Middle frontal gyrus (tissue), 1 donor: ENCODE data around the gene AJM1.

Source experiments
- DNase-seq: peaks from one replicate; pipeline ENCODE4 v3.0.0-alpha.2; 2015; ENCODE audit warnings: low spot score; ENCODE audit errors: extremely low spot score

The AJM1 gene

GRCh38 chr9:136808075-136808805 is 34.0 kb upstream of the AJM1 start:
- no peak for DNase-seq

- DNase-seq: no peak
These were observed 33.5 kb upstream of the AJM1 start for GRCh38 chr9:136808806-136809158.

DNA sequence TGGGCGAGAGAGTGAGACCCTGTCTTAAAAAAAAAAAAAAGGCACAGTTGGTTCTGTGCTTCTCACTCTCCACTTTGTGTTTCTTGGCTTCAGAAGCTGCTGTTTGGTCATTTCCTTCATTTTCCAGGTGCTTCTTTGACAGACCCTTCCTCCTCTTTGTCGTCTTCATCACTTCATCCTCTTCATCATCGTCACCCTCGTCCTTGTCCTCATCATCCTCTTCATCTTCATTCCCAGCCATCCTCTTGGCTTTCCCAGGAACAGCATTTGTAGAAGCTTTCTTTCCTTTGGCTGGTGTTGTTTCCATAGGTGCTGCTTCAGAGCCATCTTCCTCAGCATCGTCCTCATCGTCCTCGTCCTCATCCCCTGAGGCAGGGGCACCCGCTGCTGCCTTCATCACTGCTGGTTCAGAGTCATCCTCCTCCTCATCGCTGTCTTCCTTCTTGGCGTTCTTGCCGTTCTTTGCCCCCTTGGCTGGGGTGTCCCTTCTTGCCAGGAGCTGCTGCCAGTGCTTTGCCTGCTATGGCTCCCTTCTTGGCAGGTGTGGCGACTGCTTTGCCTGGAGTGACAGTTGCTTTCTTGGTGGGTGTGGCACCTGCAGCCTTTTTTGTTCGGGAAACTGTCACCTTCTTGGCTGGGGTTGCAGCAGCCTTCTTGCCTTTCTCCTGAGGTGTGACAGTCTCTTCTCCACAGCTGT is 27.4 kb upstream of the AJM1 start:
- no peak for DNase-seq

GRCh38 chr9:136815422-136815782 is 26.9 kb upstream of the AJM1 start:
- DNase-seq: no peak

DNA sequence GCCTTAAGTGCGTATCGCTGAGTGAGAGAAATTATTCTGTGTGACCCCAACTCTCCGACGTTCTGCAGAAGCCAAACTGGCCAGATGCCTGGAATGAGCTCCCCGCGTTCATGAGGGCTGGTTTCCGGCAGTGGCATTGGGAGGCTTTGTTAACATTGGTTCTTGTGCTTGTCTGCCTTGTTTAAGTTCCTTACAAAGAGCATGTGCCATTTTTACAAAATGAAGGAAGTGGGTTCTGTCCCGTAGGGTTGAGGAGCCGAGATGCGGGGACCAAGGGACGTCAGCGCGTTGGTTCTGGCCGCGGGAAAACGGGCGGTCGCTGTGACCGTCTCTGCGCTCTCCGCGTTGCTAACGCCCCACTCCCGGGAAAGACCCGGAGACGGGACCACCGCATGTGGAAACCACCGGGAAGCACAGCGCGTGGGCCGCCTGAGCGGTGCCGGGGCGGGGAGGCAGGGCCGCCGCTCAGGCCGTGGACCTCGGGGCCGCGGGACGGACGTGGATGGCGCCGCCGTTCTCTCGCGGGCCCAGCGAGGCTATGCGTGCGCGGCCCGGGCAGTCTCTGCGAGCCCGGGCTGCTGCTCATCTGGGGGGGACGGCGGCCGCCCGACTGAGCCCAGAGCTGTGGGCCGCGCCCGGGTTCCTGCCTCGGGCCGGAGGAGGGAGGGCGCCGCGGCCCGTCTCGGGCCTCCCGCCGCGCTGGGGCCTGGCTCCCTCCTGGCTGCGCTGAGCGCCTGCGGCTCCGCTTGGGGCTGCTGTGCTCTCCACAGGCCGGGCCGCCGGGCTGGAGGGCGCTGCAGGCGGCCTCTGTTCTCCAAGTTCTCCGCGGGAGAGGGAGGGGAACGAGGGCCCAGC is 21.1 kb upstream of the AJM1 start:
- DNase-seq: no peak

DNA sequence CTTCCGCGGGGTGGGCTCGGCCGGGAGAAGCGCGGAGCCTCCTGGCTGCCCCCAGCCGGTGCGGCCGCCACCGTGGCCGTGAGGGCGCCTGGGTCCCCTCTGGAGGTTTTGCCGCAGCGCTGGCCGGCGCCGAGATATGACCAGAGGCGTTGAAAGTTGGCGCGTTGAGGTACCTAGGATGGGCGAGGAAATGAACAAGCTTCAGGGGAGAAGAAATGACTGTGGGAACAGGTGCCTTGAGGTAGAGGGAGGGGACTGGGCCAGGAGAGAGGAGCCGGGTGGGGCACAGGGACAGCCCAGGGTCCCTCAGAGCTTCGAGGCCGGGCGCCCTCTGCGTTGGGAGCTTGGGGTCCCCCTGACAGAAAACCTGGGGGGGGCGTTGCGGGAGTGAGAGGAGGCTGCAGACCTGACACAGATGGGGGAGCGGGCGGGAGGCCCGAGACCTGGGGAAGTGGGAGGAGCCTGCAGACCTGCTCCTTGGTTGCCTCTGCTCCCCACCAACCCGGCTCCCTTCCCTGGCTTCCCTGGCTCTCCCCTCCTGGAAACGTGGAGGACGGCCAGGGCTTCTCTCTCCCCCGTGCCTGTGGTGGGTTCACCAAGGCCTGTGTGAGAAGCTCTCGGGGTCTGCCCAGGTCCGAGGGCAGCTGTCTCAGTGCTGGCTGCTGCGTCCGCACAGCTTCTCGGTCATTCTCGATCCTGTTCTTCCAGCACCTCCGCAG is 20.3 kb upstream of the AJM1 start:
- DNase-seq: no peak

- no peak for DNase-seq
These were observed 18.9 kb upstream of the AJM1 start for GRCh38 chr9:136823136-136824046.

DNA sequence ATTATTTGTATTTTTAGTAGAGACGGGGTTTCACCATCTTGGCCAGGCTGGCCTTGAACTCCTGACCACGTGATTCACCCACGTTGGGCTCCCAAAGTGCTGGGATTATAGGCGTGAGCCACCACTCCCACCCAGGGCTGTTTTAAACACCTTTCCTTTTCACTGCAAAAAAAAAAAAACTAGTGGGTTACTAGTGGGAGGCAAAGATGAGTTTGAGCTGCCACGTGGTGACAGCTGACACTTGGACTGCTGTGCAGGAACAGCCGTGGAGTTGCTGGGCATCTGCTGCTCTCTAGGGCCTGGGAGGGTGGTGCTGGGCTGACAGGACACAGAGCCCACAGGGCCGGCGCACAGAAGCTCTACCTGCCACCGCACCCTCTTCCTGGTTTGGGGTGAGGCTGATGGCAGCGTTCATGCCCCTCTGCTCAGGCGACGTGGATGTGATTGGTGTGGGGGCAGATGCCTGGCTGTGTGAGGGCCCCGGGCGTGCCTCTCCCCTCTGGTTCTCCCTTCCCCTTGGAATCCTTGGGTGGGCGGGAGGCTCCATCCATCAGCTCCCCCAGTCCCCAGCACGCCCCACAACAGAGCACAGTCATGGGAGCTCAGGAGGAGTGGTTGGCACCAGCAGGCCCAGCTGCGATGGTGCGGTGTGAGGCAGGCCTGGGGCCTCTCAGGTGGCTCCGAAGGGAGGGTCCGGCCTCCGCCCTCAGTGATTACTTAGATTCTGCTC is 17.6 kb upstream of the AJM1 start:
- no peak for DNase-seq

DNA sequence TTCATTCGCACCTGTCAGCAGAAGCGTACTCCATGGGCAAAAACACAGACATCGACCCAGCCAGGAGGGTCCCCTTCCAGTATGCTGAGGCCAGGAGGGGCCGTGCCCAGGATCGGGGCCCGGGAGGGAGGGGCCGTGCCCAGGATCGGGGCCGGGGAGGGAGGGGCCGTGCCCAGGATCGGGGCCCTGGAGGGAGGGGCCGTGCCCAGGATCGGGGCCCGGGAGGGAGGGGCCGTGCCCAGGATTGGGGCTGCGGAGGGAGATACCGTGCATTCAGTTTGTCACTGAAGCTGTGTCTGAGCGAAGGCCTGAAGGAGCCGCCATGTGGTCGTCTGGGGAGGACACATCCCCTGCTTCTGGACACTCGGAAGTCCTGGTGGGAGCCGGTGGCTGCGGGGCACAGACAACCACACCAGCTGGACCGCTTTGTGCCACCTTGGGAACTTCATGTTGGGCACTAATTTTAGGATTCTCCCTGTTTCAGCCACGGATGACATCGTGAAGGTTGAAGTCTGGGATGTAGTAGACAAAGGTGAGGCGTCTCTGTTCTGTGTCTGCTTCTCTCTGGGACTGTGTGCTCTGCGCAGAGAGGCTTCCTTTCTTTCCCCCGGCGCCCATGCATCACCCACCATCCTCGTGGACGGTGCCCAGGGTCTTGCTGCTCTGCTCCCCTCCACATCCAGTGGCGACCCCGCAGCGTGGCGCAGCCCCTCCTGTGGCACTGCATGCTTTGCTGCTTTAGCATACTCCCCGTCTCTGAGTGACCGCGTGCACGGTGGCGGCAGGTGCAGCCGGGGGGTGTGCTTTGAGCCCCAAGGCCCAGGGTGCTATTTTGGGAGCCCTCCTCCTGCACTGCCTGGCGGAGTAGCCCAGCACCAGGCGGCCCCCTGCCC is 16.7 kb upstream of the AJM1 start:
- no peak for DNase-seq

- DNase-seq: no peak
These were observed 16.1 kb upstream of the AJM1 start for GRCh38 chr9:136826188-136826541.

DNA sequence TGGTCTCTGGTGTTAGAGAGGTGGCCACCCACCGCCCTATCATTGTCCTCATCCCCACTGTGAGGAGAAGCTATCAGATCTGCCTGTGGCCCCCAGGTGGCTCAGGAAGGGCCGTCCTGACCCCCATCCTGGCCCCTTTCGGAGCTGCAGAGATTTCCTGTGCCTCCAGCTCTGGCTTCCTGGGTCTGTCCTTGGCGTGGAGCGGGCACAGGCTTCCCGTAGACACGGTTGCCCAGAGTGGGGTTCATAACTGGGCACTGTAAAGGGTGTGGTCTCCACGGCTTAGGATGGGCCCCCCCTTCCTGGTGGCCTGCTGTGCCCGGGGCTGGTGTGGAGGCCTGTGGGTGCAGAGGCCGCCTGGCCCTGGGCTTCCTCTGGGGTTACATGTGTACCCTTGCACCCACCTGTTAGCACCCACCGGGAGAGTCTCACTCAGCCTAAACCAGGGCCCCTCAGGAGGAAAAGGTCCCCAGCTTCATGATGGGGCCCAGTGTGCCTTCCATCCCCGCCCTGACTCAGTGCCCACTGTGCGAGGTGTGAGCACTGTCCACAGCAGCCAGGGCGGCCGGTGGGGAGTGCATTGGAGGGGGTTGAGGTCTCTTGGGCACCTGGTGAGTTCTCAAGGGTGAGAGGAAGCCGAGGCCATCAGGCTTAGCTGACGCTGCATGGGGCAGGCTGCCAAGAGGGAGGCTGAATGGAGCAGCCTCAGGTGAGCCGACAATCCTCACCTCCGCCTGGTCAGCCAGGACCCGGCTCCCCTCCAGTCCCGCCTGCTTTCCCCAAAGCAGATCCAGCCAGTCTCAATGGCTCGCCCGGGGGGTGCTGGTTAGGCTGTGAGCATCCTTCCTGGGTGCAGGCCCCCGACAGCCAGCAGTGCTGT is 15.3 kb upstream of the AJM1 start:
- DNase-seq: no peak

GRCh38 chr9:136827794-136828473 is 14.3 kb upstream of the AJM1 start:
- no peak for DNase-seq

DNA sequence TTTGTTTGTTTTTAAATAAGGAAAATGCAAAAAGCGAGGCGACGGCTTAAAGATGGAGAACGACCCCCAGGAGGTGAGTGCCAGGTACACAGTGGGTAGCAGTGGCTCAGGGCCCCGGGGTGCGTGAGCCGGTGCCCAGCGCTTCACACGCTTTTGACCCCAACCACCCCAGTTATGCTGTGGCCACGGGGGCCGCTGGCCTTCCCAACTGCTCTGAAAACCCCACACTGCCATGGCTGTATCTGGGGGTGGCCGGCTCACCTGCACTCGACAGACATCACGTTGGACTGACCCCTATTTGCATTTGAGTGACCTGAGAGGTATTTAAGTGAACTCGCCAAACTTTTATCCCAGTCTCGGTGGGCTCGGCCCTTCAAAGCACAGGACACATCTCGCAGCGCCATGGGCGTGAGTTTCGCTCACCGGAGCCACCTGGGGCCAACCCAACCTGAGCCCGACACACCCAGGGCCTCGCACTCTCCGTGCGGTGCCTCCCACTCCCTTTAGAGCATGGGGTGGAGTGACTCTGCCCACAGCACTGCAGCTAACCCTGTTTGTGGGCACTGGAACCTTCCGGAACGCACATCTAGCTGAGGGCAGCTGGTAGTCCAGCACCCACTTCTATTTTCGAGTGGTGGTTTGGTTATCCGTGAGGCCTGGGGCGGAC is 13.7 kb upstream of the AJM1 start:
- no peak for DNase-seq

DNA sequence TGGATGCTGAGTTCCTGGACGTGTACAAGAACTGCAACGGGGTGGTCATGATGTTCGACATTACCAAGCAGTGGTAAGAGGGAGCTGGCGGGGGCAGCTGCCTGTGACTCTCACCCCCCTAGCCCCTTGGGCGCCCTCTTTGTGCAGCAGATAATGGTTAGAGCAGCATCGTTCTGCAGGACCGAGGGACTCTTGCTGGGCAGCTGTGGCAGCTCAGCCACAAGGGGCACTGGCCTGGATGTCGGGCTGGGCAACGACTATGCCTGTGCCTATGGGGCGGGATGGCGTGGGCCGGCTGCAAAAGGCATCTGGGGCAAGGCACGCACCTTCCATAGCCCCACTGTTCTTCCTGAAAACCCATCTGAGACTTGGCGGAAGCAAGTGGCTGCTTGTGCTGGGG is 12.9 kb upstream of the AJM1 start:
- DNase-seq: no peak

DNA sequence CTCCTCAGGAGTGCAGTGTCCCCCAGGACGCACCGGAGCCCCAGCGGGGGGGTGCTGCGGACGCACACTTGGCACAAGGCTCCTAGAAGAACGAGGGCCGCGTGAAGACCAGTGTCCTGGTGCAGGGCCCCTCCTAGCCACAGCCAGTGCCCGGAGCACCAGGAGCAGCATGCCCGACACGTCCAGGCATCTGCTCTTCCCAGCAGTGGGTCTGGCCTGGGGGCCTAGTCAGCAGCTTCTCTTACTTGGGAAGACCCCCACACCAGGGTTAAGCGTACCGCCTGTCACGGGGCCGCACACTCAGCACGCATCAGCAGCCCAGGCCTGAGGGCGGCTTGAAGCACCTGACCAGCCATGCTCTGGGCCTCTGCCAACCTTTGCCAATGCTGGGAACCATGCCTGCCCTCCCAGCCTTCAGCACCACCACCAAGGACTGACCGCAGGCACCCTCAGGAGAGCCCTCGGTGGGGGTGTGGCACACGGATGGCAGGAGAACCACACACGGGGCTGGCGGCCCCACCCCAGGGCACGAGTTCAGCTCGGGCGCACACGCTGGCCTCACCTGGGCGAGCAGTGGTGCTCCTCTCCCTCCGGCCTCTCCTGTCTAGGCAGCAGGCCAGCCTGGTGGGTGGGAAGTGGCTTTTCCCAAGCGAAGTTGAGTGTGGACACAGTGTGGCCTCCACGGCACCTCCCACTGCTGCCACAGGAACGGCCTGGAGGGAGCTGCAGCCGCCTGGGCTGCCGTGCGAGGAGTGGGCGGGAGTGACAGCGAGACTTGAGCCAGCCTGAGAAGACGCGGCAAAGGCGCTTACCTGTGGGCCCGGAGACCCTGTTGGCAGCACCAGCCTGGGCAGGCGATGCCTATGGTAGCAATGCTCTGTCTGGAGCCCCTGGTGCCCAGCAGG is 12.0 kb upstream of the AJM1 start:
- no peak for DNase-seq
